Type B pancreatic cell (in vitro differentiated cells): Measurements from ENCODE around the gene CLMP. TPM values are rescaled to one million over a fixed set of nuclear protein-coding genes. Genes with fewer than 3 reads are reported as not detected.
A peak's percentile ranks its signal among the peaks of the same experiment; 100 is the strongest.

Experiments
- DNase-seq: peaks from one replicate; pipeline ENCODE4 v3.0.0; 2021; ENCODE audit warnings: mixed read lengths; ENCODE audit not compliant: unreplicated experiment; ENCODE audit errors: extremely low spot score
- H3K27ac Mint-ChIP-seq: 2 replicates; pipeline ENCODE4 v1.8.0; 2021; ENCODE audit warnings: mild to moderate bottlenecking, mixed read lengths
- H3K27me3 Mint-ChIP-seq: 2 replicates; pipeline ENCODE4 v1.8.0; 2021; ENCODE audit warnings: mixed read lengths
- H3K36me3 Mint-ChIP-seq: 2 replicates; pipeline ENCODE4 v1.8.0; 2021; ENCODE audit warnings: mixed read lengths
- H3K4me1 Mint-ChIP-seq: one replicate; pipeline ENCODE4 v1.8.0; 2021; ENCODE audit warnings: mixed read lengths; ENCODE audit not compliant: unreplicated experiment
- H3K4me3 Mint-ChIP-seq: 2 replicates; pipeline ENCODE4 v1.8.0; 2021; ENCODE audit warnings: mild to moderate bottlenecking, mixed read lengths
- H3K9me3 Mint-ChIP-seq: 2 replicates; pipeline ENCODE4 v1.8.0; 2021; ENCODE audit warnings: mixed read lengths
- total RNA-seq: library from RNA; stranded (reverse); gene quantifications from 2 replicates; pipeline ENCODE4 v1.2.1, GENCODE V29; 2021; ENCODE audit warnings: low replicate concordance
- TF ChIP-seq, protein P1 (sequence below): fragments of 200-600 bp; sonication (generic); conservative IDR thresholded peaks from 2 replicates; pipeline ENCODE4 v1.5.0; 2021; ENCODE audit warnings: antibody characterized with exemption, mild to moderate bottlenecking

CLMP gene
- total RNA-seq, 1 donor from 2014 or later = 65.7 TPM

DNA sequence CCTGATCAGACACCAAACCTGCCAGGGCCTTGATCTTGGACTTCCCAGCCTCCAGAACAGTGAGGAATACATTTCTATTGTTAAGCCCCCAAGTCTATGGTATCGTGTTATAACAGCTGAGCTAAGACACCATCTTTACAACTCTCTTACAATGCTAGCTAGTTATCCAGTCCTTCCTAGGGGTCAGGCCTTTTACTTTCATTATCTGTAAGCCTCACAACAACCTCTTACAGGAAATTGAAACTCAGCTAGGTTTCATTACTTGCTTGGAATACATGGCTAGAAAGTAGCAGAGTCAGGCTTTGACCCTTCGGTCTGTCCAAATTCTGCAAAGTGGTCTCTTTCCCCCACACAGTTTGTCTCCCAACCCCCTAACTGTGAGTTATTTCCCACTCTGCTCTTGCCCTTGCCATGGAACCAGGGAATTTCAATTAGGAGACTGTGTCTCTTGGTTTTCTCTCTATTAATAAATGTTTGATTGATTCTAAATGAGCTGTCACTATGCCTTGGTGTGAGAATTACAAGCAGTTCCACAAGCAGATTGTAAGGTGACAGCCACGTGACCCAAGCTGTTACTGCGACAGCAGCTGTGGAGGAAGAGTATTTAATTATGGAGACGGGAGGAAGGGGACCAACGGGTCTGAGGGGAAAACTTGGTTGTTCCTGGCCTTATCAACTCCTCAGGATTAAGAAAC, 38.4 kb upstream of the CLMP start:
- H3K27me3 Mint-ChIP-seq = peaks cover 5% of the 10 kb centered on the region
- TF ChIP-seq, protein P1, sequence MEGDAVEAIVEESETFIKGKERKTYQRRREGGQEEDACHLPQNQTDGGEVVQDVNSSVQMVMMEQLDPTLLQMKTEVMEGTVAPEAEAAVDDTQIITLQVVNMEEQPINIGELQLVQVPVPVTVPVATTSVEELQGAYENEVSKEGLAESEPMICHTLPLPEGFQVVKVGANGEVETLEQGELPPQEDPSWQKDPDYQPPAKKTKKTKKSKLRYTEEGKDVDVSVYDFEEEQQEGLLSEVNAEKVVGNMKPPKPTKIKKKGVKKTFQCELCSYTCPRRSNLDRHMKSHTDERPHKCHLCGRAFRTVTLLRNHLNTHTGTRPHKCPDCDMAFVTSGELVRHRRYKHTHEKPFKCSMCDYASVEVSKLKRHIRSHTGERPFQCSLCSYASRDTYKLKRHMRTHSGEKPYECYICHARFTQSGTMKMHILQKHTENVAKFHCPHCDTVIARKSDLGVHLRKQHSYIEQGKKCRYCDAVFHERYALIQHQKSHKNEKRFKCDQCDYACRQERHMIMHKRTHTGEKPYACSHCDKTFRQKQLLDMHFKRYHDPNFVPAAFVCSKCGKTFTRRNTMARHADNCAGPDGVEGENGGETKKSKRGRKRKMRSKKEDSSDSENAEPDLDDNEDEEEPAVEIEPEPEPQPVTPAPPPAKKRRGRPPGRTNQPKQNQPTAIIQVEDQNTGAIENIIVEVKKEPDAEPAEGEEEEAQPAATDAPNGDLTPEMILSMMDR = no peak
- H3K4me3 Mint-ChIP-seq = no peak overlapping the region
- DNase-seq = no peak
- H3K27ac Mint-ChIP-seq = peak overlapping the region; percentile 59
- H3K36me3 Mint-ChIP-seq = no peaks in the 10 kb centered on the region
- peaks cover 25% of the 10 kb centered on the region for H3K4me1 Mint-ChIP-seq
- no peaks in the 10 kb centered on the region for H3K9me3 Mint-ChIP-seq

DNA sequence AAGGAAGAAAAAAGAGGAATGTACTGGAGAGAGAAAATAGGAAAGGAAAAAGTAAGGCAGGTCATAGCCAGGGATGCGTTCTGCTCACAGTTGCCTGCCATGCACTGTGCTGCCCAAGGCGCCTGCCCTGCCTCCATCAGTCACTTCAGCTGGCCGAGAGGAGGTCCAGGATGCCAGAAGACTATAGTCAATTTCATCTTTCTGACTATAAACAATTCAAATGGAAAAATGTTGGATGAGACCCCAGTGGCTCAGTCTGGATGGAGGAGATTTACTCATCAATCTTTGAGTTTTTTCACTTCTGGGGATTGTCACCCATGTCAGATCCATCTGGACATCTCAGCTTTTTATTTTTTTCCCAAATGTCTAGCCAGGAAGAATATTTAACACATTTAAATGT, 36.7 kb upstream of the CLMP start:
- Mint-ChIP-seq H3K9me3 (no peaks in the 10 kb centered on the region), H3K4me1 (peaks cover 30% of the 10 kb centered on the region), H3K27me3 (peaks cover 5% of the 10 kb centered on the region), H3K27ac (no peak overlapping the region), H3K36me3 (no peaks in the 10 kb centered on the region), H3K4me3 (no peak overlapping the region)
- DNase-seq = no peak
- TF ChIP-seq, protein P1 = no peak

DNA sequence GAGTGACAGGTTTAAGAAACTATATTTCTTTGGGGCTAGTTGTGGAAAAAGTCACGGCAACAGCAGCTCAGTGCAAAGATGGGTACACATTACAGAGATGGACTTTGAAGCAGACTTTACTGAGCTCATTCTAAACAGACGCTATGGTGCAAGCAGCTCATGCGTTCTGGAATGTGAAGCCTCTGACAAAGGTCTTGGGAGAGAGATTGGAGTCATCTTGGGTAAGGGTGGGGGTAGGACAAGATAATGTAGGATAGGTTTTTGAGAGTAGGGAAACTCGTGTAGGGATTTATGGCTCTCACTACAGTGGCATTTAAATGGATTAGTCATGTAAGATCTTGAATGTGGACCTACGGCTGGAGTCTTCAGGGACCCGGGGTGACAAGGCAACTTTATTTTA, 36.2 kb upstream of the CLMP start:
- H3K27me3 Mint-ChIP-seq = peaks cover 5% of the 10 kb centered on the region
- no peak overlapping the region for H3K27ac Mint-ChIP-seq
- DNase-seq = no peak

DNA sequence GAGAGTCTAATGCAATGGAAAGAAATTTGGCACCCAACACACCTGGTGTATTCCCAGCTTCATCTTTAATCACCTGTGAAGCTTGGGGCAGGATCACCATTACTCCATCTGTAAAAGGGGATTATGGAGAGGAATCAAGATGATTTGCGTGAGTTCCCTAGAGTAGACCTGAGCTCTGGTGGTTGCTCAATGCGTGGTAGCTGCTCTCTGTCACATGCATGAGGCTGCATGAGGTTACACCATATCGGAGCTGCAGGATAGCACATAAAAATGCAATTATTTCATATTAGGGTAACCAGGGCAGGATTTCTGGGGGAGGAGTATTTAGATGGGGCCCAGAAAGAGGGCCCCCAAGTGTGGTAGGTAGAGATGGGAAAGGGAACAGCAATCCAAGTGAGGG, 35.3 kb upstream of the CLMP start:
- no peak overlapping the region for H3K27ac Mint-ChIP-seq

More for the DNA sequence above, 36.2 kb upstream of the CLMP start:
- Mint-ChIP-seq H3K4me1 (peaks cover 30% of the 10 kb centered on the region), H3K36me3 (no peaks in the 10 kb centered on the region), H3K4me3 (no peak overlapping the region), H3K9me3 (no peaks in the 10 kb centered on the region)
- TF ChIP-seq, protein P1 = no peak

DNA sequence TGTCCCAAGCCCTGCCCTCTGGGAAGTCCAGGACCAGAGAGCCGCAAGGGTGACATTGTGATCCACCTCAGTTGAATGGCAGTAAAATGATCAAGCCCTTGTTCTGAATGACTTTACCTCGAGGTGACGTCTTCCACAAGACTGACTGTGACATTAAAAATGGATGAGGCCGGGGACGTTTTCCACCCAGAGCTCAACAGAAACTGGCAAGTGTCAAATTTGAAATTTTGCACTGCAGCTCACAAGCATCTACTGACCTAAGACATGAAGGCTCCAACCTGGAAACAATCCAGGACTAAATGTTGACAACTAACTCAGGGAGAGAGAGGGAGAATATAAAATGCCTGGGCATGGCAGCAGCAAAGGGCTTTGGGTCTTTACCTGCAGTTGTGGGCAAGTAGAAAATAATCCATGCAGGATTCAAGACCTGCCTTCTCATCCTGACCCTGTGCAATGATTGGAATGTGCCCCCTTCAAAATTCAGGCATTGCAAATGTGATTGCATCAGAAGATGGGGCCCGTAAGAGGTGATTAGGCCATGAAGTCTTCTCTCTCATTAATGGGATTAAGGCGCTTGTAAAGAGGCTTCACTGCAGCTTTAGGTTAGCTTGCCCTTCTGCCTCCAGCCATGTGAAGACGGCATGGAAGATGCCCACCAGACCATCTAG, 33.6 kb upstream of the CLMP start:
- H3K9me3 Mint-ChIP-seq = no peaks in the 10 kb centered on the region
- H3K27me3 Mint-ChIP-seq = peaks cover 5% of the 10 kb centered on the region
- H3K27ac Mint-ChIP-seq = no peak overlapping the region
- H3K4me3 Mint-ChIP-seq = no peak overlapping the region
- H3K36me3 Mint-ChIP-seq = no peaks in the 10 kb centered on the region
- TF ChIP-seq, protein P1 = no peak
- no peak for DNase-seq
- peaks cover 29% of the 10 kb centered on the region for H3K4me1 Mint-ChIP-seq

More for the DNA sequence above, 35.3 kb upstream of the CLMP start:
- no peaks in the 10 kb centered on the region for H3K36me3 Mint-ChIP-seq
- no peaks in the 10 kb centered on the region for H3K9me3 Mint-ChIP-seq
- TF ChIP-seq, protein P1 = no peak
- H3K4me1 Mint-ChIP-seq = peaks cover 30% of the 10 kb centered on the region
- no peak overlapping the region for H3K4me3 Mint-ChIP-seq
- no peak for DNase-seq
- peaks cover 5% of the 10 kb centered on the region for H3K27me3 Mint-ChIP-seq
